Mucosa of rectum (tissue), 2 donors: ENCODE data around the gene RNASE4.
"Not testable (repeated sequence)": the region's sequence is repeated elsewhere in the genome, so short reads cannot be mapped to it uniquely, and the experiment has no call there.

Experiments
- H3K27ac ChIP-seq, 2 donors: one replicate each; pipeline ENCODE4 v1.7.0; 2013; ENCODE audit warnings: inconsistent platforms in 2 of 2, low read depth in 2 of 2, low read length in 2 of 2
- H3K27me3 ChIP-seq, 2 donors: one replicate each; pipeline ENCODE4 v1.7.0; 2013; ENCODE audit warnings: low read length in 2 of 2; ENCODE audit not compliant: control insufficient read depth in 2 of 2, insufficient read depth in 2 of 2
- H3K36me3 ChIP-seq, 2 donors: one replicate each; pipeline ENCODE4 v1.7.0; 2013; ENCODE audit warnings: low read length in 2 of 2; ENCODE audit not compliant: control insufficient read depth in 2 of 2, insufficient read depth in 2 of 2
- H3K4me1 ChIP-seq, 2 donors: one replicate each; pipeline ENCODE4 v1.7.0; 2013; ENCODE audit warnings: low read length in 2 of 2, mild to moderate bottlenecking in 1 of 2; ENCODE audit not compliant: control insufficient read depth in 2 of 2, insufficient read depth in 2 of 2
- H3K4me3 ChIP-seq, 2 donors: one replicate each; pipeline ENCODE4 v1.7.0; 2013; ENCODE audit warnings: low read length in 2 of 2
- H3K9ac ChIP-seq, 2 donors: one replicate each; pipeline ENCODE4 v1.7.0; 2013; ENCODE audit warnings: low read length in 2 of 2, low read depth in 1 of 2, mild to moderate bottlenecking in 1 of 2
- H3K9me3 ChIP-seq, 2 donors: one replicate each; pipeline ENCODE4 v1.7.0; 2013; ENCODE audit warnings: low read length in 2 of 2; ENCODE audit not compliant: control insufficient read depth in 2 of 2
- donor health status: healthy.
- donor health status: Normal muscosa, but diverticular disease.

Gene RNASE4

DNA sequence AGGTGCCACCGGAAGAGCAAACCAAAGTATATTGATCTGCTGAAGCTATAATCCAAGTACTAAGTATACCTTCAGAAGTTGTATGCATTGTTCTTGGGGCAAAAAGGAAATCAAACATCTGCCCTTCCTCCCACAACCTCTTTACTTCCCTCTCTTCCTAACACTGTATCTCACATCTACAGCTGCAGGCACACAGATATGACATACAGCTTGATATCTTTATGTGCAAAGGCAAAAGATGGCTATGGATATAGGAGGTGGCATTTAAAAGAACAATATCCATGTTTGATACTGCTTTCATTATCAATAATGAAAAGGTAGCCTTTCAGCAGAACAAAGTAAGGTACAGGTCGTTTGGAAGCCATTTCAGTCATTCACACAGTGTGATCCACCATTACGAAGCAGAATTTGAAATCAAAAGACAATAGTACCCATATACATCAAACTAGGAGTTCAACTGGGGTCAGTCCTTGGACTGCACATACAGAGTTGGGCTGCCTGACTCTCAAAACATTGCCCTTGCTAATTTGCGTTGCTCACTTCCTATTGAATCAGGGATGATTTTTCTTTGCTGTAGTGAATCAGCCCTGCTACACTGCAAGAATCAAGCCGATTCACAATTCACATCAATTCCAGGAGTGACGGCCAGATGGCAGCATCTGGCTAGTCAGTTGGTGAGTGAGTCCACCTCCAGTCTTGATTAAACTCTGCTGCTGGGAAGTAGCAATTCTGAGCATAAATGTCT is 13.1 kb downstream of the RNASE4 start:
- no peak overlapping the region for H3K27ac ChIP-seq
- no peaks in the 10 kb centered on the region for H3K9me3 ChIP-seq
- no peak overlapping the region for H3K9ac ChIP-seq
- peaks cover 0 to 3% of the 10 kb centered on the region in 2 donors for H3K4me1 ChIP-seq
- peaks cover 14 to 17% of the 10 kb centered on the region in 2 donors for H3K36me3 ChIP-seq
- no peaks in the 10 kb centered on the region for H3K27me3 ChIP-seq
- no peak overlapping the region for H3K4me3 ChIP-seq

- Histone ChIP-seq H3K27me3 (no peaks in the 10 kb centered on the region), H3K9me3 (no peaks in the 10 kb centered on the region), H3K4me1 (peaks cover 0 to 3% of the 10 kb centered on the region in 2 donors), H3K27ac (no peak overlapping the region), H3K9ac (no peak overlapping the region), H3K4me3 (no peak overlapping the region), H3K36me3 (peaks cover 14 to 17% of the 10 kb centered on the region in 2 donors)
Observed at GRCh38 chr14:20698018-20698329, 13.6 kb downstream of the RNASE4 start.

DNA sequence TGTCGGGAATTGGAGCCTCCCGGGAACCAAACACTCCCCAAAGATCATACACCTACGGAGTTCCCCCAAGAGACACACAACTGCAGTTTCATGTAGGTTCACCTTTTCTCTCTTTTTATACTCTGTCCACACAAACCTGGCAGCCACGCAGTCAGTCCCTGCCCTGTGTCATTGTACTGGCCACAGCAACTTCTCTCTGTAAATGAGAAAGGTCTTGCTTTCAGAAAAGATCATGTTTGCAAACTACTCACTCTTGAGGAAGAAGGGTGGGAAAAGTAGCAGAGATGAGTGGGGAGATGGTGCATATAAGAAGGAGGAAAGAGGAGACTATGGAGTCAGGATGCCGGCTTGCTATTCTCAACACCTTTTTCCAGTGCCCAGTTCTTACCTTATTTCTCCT is 14.6 kb downstream of the RNASE4 start:
- H3K27ac ChIP-seq: no peak overlapping the region
- peaks cover 0 to 3% of the 10 kb centered on the region in 2 donors for H3K4me1 ChIP-seq
- H3K4me3 ChIP-seq: no peak overlapping the region
- no peaks in the 10 kb centered on the region for H3K9me3 ChIP-seq
- H3K36me3 ChIP-seq: peaks cover 6 to 11% of the 10 kb centered on the region in 2 donors
- no peak overlapping the region for H3K9ac ChIP-seq
- H3K27me3 ChIP-seq: no peaks in the 10 kb centered on the region

GRCh38 chr14:20699931-20700330 is 15.6 kb downstream of the RNASE4 start:
- H3K4me1 ChIP-seq: peaks cover 0 to 3% of the 10 kb centered on the region in 2 donors
- no peak overlapping the region for H3K27ac ChIP-seq
- no peak overlapping the region for H3K9ac ChIP-seq
- H3K9me3 ChIP-seq: no peaks in the 10 kb centered on the region
- no peaks in the 10 kb centered on the region for H3K27me3 ChIP-seq
- peaks cover 6 to 10% of the 10 kb centered on the region in 2 donors for H3K36me3 ChIP-seq
- H3K4me3 ChIP-seq: no peak overlapping the region

DNA sequence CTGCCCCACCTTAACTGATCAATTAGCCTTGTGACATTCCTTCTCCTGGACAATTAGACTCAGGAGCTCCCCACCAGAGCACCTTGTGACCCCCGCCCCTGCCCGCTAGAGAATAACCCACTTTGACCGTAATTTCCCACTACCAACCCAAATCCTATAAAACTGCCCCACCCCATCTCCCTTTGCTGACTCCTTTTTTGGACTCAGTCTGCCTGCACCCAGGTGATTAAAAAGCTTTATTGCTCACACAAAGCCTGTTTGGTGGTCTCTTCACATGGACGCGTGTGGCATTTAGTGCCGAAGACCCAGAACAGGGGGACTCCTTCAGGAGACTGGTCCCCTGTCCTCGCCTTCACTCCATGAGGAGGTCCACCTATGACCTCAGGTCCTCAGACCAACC is 16.6 kb downstream of the RNASE4 start:
- H3K27ac ChIP-seq, H3K36me3 ChIP-seq, H3K27me3 ChIP-seq, H3K4me1 ChIP-seq, H3K9me3 ChIP-seq, H3K4me3 ChIP-seq, H3K9ac ChIP-seq: not testable (repeated sequence)

- H3K27ac ChIP-seq: no peak overlapping the region
- H3K27me3 ChIP-seq: no peaks in the 10 kb centered on the region
- H3K4me1 ChIP-seq: no peaks in the 10 kb centered on the region
- no peak overlapping the region for H3K9ac ChIP-seq
- H3K36me3 ChIP-seq: no peaks in the 10 kb centered on the region
- H3K4me3 ChIP-seq: no peak overlapping the region
- H3K9me3 ChIP-seq: peaks cover 0 to 3% of the 10 kb centered on the region in 2 donors
Observed at GRCh38 chr14:20706657-20707355, 22.4 kb downstream of the RNASE4 start.

GRCh38 chr14:20707622-20708021 is 23.3 kb downstream of the RNASE4 start:
- Histone ChIP-seq H3K36me3 (no peaks in the 10 kb centered on the region), H3K27ac (no peak overlapping the region), H3K4me1 (no peaks in the 10 kb centered on the region), H3K9ac (no peak overlapping the region), H3K27me3 (no peaks in the 10 kb centered on the region), H3K9me3 (peaks cover 0 to 3% of the 10 kb centered on the region in 2 donors), H3K4me3 (no peak overlapping the region)

GRCh38 chr14:20711261-20711660 is 26.9 kb downstream of the RNASE4 start:
- Histone ChIP-seq H3K36me3 (no peaks in the 10 kb centered on the region), H3K9me3 (peaks cover 0 to 3% of the 10 kb centered on the region in 2 donors), H3K4me1 (no peaks in the 10 kb centered on the region), H3K27ac (no peak overlapping the region), H3K4me3 (no peak overlapping the region), H3K27me3 (no peaks in the 10 kb centered on the region), H3K9ac (no peak overlapping the region)

DNA sequence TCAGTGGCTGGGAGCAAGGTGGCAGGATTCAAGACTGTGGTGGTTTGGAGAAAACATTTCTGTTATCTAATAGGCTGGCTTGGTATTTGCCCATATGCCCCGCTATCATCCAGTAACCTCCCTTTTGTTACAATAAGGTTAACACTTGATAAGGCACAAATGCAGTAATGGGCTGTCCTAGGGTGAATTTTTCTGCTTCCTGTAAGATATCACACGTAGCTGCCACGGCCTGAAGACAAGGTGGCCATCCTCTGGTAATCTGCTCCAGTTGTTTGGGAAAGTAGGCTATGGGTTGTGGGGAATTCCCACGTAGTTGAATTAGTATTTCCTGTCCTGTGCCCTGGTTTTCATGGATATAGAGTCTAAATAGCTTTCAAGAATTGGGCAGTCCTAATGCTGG is 27.3 kb downstream of the RNASE4 start:
- no peaks in the 10 kb centered on the region for H3K36me3 ChIP-seq

GRCh38 chr14:20712904-20713303 is 28.5 kb downstream of the RNASE4 start:
- Histone ChIP-seq H3K27ac (no peak overlapping the region), H3K9ac (no peak overlapping the region), H3K4me3 (no peak overlapping the region), H3K27me3 (no peaks in the 10 kb centered on the region), H3K36me3 (no peaks in the 10 kb centered on the region), H3K9me3 (no peaks in the 10 kb centered on the region), H3K4me1 (no peaks in the 10 kb centered on the region)

More for the DNA sequence above, 27.3 kb downstream of the RNASE4 start:
- H3K27ac ChIP-seq: no peak overlapping the region
- no peaks in the 10 kb centered on the region for H3K4me1 ChIP-seq
- no peaks in the 10 kb centered on the region for H3K27me3 ChIP-seq
- no peak overlapping the region for H3K9ac ChIP-seq
- H3K9me3 ChIP-seq: peaks cover 0 to under 1% of the 10 kb centered on the region in 2 donors
- H3K4me3 ChIP-seq: no peak overlapping the region
